Activated CD8-positive, alpha-beta memory T cell treated with anti-CD3 and anti-CD28 coated beads for 4 hours (primary cell): ENCODE measurements around the gene SHMT1.
A peak's percentile ranks its signal among the peaks of the same experiment; 100 is the strongest.
"Not testable (repeated sequence)": the region's sequence is repeated elsewhere in the genome, so short reads cannot be mapped to it uniquely, and the experiment has no call there.

ENCODE experiments used
- DNase-seq, 2 donors: peaks; one replicate each; pipeline ENCODE4 v3.0.0-alpha.2; 2020; ENCODE audit warnings: low read depth in 2 of 2

SHMT1 gene

DNA sequence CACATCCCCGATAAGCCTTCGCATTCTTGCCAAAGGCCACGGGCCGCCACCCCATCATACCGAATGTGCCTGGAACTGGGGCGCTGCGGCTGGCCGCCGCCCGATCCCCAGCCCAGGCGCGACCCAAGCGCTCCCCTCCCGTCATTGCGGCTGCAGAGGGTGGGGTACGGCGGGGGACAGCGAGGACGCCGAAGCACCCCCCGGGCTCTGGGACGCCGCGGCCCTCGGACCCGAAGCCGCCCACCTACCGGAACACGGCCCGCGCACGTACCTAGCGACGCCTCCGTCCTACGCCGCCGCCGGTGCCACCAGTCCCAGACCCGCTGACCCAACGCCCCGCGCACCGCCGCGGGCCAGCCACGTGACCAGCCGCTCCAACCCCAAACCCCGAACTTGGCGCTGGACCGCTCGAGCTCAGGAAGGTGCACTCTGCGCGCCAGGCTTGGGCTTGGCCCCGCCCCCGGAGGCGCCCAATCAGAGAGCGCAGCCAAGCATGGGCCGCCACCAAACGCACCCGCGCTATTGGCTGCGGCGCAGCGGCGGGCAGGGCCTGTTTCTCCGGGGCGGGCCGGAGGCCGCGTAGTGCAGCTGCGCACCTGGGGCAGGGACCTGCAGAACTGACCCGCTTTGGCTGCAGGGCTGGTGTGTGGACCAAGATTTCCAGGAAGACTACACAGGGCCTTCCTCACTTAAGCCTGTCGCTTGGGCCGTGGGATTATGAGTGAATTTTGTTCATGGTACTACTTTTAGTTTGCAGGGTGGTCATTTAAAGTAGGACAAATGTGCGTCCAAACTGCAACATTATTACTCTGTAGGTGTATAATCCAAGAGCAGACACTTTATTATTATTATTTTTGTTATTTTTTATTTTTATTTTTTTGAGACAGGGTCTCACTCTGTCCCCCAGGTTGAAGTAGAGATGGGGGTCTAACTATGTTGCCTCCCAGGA, at the start of gene SHMT1:
SHMT1 (minus strand) TSS at position 450 of the 949 bp plus-strand sequence. CDS start 7,569 bp downstream, outside the sequence.
- DNase-seq: peak; percentile 73 to 78

DNA sequence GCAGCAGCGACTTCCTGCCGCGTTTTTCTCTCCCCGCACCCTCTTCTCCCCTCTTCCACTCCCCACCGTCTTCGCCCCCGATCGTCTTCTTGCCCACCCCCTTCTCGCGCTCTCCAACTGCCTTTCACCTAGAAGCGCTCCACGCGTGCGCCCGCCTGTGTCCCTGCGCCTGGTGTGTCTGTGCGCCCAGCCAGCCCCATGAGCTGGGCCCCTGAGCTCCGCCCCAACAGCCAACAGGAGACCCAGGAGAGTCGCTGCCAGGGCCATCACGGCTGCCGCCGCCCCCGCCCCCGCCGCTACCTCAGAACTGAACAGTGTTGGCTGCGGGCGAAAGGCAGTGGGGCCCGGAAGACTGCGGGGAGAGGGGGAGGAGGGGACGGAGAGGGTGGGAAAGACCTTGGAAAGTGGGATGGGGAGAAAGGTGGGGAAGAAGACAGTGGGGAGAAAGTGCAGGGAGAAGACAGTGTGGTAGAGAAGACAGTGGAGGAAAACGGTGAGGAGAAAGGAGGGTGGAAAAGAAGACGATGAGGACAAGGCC, 48.7 kb upstream of the SHMT1 start:
- DNase-seq: not testable (repeated sequence)

DNA sequence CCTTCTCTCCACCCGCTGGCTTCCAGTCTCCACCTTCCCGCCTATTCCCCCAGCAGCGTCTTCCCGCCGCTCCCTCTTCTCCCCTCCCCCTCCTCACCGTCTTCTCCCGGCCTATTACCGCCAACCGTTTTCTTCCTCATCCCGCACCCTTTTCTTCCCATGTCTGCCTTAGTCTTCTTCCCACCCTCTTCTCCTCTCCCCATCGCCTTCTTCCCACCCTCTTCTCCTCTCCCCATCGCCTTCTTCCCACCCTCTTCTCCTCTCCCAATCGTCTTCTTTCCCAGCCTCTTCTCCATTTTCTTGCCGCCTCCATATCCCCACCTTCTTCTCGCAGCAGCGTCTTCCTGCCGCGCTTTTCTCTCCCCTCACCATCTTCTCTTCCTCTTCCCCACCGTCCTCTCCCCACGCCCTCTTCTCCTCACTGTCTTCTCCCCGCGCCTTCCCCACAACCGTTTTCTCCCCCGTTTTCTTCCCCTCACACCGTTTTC, 48.1 kb upstream of the SHMT1 start:
- not testable (repeated sequence) for DNase-seq

DNA sequence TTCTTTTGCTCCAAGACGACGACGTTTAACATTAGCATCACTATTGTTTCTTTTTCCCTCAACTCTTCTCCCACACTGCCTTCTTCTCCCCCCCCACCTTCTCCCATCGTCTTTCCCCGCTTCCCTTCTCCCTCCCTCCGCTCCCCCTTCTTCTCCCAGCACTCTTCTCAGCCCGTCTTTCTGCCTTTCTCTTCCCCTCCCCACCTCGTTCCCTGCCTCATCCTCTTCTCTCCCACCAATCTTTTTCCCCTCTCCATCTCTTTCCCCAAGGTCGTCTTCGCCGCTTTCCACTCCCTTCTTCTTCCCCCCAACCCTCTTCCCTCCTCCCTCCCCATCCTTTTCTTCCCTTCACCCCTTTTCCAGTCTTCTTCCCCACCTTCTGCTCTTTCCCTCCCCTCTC, 47.4 kb upstream of the SHMT1 start:
- not testable (repeated sequence) for DNase-seq

DNA sequence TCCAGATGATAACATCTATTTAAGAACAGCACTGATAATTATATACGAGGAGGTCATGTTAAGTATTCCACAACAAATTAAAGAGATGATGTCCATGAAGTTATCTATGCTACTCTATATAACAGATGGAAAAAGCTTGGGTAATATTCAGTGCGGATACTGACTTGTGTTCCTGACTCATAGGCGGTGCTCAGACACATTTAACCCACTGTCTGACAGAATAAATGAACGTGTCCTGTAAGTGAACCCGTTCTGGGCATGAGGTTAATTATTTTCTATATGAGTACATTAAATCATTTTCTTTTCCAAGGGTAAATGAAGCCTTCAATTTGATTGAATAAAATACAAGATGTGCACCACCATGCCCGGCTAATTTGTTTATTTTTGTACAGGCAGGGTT, 46.0 kb upstream of the SHMT1 start:
- not testable (repeated sequence) for DNase-seq

DNA sequence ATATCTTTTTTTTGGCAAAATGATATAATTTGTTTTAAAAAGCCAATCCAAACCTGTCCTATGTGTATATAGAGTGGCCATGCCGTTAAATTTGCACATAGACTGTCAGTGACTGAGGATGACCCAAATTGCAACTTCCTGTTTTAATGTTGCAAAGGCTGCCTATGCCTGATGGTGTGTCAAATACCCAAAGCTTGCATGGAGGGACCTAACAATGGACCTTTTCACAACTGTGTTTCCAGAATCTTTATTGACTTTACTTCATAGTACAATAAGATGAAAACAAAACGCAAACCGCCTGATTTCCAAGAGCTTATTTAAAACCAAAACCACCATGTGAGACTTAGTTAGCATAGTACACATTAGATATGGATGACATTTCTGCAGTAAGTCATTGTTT, 45.6 kb upstream of the SHMT1 start:
- DNase-seq: not testable (repeated sequence)

DNA sequence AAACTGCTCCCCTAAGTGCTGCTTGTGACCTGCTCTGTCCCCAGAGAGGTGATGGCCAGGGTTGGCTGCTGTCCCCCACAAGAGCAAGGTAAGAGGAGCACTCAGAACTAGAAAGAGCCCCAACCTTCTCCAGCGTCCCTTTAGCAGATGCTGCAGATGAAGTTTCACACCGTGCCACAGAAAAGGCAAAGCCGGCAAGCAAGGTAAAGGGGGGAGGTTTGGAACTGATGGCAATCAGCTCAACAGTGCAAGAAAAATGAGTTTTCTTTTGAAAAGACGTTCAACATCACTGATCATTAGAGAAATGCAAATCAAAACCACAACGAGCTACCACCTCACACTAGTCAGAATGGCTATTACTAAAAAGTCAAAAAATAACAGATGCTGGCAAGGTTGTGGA, 40.3 kb upstream of the SHMT1 start:
- not testable (repeated sequence) for DNase-seq

DNA sequence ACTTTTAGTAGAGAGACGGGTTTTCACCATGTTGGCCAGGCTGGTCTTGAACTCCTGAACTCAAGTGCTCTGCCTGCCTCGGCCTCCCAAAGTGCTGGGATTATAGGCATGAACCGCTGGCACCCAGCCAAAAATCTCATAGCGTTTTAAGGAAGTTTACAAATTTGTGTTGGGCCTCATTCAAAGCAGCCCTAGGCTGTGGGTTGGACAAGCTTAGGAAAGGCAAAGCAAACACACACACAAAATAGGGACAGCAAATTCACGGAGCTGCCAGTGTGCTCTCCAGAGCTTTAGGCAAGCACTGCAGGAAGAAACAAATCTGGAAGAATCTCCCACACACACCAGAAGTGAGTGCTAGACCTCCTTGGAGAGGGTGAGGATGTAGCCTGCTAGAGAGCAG, 39.8 kb upstream of the SHMT1 start:
- not testable (repeated sequence) for DNase-seq

DNA sequence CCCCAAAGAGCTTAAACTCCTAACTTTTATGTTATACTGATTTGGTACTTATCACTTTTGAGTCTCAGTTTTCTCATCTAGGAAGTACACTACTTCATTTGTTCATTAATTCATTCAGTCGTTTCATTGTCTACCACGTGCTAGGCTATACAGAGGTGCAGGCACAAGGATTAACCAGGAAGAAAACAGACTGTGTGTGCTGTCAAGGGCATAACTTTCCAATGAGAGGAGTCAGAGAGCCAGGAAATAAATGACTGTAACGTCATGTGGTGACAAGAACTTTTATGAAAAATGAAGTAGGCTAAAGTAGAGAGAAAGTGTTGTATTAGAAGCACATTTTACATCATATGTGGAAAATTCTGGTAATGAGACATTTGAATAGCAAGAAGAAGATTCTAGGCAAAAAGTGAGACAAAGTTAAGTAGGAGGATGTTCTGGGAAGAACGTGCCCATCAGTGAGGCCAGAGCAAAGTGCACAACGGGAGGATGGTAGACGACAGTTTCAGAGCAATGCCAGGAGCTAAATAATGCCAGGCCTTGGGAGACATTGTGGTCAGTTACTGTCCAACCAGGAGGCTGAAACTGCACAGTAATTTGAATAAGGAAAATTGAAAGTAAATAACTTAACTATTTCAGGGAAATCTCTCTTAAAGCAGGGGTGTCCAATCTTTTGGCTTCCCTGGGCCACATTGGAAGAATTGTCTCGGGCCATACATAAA, 38.7 kb upstream of the SHMT1 start:
- not testable (repeated sequence) for DNase-seq

DNA sequence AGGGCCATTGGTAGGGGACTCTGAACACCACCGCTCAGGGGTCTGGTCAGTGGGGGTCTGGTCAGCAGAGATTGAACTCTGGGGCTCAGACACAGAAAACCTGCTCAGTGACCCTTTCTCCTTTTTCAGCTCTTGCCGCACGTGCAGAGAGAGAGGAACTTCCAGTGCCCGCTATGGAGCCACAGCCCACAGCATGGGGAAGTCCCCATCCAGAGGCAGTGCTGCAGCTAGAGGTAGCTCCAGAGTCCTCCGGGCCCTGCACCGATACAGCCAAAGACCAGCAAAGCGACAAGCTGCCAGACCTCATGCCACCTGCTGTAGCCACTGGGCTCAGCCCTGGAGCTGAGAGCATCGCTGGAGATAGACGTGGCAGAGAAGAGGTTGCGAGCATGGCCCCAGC, 25.4 kb upstream of the SHMT1 start:
- DNase-seq: not testable (repeated sequence)

DNA sequence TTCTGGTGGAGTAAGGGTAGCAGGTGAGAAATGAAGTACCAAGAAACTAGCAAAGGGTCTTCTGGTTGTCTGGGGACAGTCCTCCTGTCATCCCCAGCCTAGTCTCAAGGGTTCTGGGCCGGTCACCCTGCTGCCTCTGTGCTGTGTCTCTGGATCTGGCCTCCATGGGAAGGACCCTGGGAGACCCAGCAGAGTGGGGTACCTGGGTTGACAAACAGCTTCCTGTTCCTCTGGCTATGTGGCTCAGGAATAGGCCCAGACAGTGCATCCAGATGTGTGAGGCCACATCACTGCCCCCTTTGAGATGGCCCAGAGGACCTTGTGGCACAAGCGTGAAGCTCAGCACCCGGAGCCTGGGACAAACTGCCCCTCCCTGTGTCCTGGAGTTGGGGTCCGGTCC, 24.9 kb upstream of the SHMT1 start:
- not testable (repeated sequence) for DNase-seq

DNA sequence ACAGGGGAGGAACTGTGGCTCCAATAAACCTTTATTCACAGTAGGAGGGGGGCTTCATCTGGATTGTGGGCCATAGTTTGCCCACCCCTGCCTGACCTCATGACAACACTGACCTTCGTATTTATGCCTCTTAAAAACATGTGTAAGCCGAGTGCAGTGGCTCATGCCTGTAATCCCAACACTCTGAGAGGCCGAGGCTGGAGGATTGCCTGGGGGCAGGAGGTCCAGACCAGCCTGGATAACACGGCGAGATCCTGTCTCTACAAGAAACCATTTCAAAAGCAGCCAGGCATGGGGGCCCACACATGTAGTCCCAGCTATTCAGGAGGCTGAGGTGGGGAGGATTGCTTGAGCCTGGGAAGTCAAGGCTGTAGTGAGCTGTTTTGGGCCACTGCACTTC, 24.2 kb upstream of the SHMT1 start:
- not testable (repeated sequence) for DNase-seq

DNA sequence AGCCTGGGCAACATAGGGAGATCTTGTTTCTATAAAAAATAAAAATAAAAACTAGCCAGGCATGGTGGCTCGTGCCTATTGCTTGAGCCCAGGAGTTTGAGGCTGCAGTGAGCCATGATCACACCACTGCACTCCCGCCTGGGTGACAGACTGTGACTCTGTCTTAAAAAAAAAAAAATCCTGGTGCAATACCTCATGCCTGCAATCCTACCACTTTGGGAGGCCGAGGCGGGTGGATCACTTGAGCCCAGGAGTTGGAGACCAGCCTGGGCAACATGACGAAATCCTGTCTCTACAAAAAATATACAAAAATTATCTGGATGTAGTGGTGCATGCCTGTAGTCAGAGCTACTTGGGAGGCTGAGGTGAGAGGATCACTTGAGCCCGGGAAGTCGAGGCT, 20.9 kb upstream of the SHMT1 start:
- not testable (repeated sequence) for DNase-seq

DNA sequence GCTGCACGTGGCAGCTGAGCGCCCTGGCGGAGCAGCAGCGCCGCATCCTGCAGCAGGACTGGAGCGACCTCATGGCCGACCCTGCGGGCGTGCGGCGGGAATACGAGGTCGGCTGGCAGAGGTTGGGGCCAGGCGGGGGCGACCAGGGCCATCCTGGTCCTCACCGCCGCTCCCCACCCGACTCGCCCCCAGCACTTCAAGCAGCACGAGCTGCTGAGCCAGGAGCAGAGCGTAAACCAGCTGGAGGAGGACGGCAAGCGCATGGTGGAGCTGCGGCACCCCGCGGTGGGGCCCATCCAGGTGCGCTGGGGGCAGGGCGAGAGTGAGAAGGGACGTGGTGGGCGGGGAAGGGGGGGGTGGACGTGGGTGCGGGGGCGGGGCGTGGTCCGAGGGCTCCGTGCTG, 19.7 kb upstream of the SHMT1 start:
- not testable (repeated sequence) for DNase-seq

DNA sequence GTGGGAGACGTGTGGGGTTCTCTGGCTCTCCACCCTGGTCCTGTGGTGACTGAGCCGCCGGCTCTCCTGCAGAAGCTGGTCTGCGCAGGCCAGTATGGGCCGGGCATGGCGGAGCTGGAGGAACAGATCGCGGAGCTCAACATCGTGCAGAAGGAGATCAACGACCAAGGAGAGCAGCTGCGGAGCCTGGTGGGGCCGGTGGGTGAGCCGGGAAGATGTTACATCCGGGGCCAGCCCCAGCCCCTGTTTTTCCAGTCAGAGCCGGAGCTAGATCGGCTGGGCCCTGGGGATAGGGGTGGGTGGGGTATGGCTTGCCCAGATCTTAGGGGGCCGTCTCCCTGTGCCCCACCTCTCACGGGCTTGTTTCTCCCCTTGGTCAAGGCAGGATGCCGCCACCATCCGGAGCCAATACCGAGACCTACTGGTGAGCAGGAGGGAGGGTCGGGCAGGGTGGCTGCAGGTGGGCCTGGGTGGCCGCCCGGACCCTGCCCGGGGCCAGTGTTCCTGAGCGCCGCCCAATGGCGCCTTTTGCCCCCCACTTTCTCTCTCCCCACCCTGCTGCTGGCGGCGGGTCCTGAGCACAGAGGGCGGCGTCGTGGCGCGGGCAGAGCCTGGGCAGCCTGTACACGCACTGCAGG, 19.2 kb upstream of the SHMT1 start:
- DNase-seq: no peak

DNA sequence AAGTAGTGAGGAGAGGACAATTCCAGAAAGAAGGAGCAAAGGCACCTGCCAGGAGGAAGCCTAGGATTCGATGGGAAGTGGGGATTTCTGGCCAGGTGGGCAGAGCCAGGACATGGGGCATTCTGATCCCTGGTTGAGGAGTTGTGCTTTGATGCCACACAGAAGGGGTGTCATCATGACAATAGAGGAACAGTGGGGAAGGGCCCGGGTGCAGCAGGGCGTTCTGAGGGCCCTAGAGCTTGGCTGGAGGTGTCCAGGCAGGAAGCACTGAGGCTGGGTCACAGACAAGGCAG, 18.5 kb upstream of the SHMT1 start:
- DNase-seq: no peak

DNA sequence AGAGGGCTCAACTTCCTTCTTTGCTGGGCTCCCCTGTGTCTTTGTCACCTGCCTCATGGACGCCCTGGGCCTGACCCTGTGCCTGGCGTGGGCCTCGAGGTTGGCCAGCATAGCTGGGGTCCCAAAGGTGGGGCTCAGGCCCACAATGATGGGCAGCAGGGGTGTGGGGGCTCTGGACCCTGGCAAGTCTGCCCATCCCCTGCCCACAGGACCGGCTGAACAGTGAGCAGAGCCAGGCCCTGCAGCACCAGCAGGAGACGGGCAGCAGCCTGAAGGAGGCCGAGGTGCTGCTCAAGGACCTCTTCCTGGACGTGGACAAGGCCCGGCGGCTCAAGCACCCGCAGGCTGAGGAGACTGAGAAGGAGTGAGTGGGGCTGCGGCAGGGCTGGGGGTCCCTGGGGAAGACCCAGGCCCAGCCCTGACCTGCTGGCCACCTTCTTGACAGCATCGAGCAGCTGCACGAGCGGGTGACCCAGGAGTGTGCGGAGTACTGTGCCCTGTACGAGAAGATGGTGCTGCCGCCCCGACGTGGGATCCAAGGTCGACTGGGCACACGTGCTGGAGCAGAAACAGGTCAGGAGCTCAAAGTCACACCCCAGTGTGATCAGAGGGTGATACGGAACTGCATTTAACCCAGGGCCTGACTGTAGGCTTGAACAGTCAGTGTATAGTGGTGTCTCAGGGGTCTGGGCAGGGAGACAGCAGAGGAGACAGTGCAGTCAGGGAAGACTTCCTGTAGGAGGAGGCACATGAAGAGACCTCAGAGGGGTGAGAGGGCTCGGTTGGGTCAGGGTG, 18.0 kb upstream of the SHMT1 start:
- no peak for DNase-seq

DNA sequence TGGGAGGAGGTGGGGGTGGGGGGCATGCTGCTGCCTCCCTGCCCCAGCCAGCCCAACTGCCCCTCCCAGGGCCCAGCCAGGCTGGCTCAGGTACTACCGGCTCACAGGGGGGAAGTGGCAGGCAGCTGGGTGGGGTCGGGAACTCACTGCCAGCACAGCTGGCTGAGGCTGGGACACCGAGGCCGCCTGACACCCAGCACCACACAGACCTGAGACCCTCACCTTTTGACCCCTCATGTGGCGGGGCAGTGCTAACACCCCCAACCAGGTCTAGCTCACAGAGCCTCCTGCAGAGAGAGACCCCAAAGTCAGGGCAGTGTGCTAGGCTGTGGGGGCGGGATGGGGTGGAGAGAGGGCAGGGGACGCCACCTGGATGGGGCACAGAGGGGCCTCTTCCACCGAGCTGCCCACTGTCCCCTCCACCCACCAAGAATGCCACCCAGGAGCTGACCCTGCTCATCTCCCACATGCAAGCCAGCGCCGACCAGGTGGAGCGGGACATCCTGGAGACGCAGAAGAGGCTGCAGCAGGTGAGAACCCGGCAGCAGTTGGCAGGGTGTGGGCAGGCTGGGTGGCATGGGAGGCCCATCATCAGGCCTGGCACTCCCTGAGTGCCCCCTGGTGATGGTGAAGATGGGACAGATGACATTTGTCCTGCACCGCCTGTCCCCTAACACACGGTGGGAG, 17.3 kb upstream of the SHMT1 start:
- no peak for DNase-seq

DNA sequence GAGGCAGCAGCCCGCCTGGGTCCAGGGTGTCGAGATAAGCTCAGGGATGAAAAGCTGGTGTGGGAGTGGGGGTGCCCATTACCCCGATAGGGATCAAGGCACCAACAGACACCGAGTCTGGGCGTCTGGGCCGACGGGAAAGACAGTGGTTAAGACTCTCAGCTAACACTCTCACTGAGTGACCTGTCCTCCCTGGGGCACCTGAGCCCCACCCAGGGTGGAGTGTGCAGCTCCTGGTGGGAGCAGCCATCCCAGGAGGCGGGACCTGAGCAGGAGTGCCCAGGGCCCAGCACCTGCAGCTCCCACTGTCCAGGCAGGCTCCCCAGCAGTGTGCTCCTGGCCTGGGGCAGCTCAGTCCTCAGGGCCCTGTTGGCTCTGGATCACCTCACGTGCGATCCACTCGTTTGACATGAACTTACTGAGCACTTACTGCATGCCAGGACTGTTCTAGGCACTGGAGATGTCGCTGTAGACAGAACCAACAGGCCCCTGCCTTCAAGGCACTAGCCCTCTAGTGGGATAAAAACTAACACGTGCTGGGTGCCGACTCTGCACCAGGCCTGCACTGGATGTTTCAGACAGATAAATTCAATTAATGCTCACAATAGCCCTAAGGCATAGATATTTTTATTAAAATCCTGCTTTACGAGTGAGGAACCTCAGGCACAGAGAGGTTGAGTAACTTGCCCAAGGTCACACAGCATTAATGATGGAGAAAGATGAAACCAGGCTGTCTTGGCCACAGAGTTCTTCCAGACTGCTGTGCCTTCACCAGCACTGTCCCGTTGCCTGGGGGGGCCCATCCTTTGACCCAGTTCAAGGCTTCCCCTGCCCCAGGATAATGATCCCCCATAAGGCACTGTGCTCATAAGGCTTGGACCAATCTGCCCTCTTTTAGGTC, 16.1 kb upstream of the SHMT1 start:
- DNase-seq: no peak

DNA sequence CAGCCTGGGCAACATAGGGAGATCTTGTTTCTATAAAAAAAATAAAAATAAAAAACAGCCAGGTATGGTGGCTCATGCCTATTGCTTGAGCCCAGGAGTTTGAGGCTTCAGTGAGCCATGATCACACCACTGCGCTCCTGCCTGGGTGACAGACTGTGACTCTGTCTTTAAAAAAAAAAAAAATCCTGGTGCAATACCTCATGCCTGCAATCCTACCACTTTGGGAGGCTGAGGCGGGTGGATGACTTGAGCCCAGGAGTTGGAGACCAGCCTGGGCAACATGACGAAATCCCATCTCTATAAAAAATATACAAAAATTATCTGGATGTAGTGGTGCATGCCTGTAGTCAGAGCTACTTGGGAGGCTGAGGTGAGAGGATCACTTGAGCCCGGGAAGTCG, 15.3 kb upstream of the SHMT1 start:
- not testable (repeated sequence) for DNase-seq
